Ovary (tissue), 9 donors: Measurements from ENCODE around the gene CFLAR. TPM values are rescaled to one million over a fixed set of nuclear protein-coding genes. Genes with fewer than 3 reads are reported as not detected.

Experiments used
- DNase-seq, 5 donors: peaks; one replicate each; pipeline ENCODE4 v3.0.0-alpha.2; 2019 to 2020
- H3K27ac ChIP-seq, 2 donors: fragments of 200-600 bp; one replicate each; pipeline versions ENCODE4 v1.5.1 to v1.8.0; 2019 to 2022
- H3K27me3 ChIP-seq: fragments of 200-600 bp; one replicate; pipeline ENCODE4 v1.8.0; 2022
- H3K36me3 ChIP-seq: fragments of 200-600 bp; sonication (generic); one replicate; pipeline ENCODE4 v1.5.1; 2019
- H3K4me1 ChIP-seq: one replicate; pipeline ENCODE4 v1.8.1; 2013; ENCODE audit warnings: mild to moderate bottlenecking, moderate library complexity; ENCODE audit not compliant: insufficient read depth
- H3K4me3 ChIP-seq: fragments of 200-600 bp; sonication (generic); one replicate; pipeline ENCODE4 v1.5.1; 2017
- H3K9me3 ChIP-seq, 2 donors: fragments of 200-600 bp in 1 of 2; sonication (generic) in 1 of 2; one replicate each; pipeline versions ENCODE4 v1.5.1 to v1.8.1; 2013 to 2019; ENCODE audit warnings: mild to moderate bottlenecking in 1 of 2, moderate library complexity in 1 of 2
- CTCF ChIP-seq, 3 donors: fragments of 450-650 bp in 2 of 3; fragments of 200-600 bp in 1 of 3; IDR thresholded peaks; one replicate each; pipeline versions ENCODE4 v1.5.1 to v1.8.0; 2016 to 2022; ENCODE audit warnings: antibody characterized with exemption in 3 of 3, mild to moderate bottlenecking in 1 of 3
- EP300 ChIP-seq: sonication (generic); formaldehyde crosslinking; IDR thresholded peaks from one replicate; pipeline ENCODE4 v1.6.1; 2017; ENCODE audit warnings: antibody characterized with exemption
- POLR2A ChIP-seq: fragments of 450-650 bp; IDR thresholded peaks from one replicate; pipeline ENCODE4 v1.6.1; 2017; ENCODE audit warnings: antibody characterized with exemption, mild to moderate bottlenecking, moderate library complexity
- WGBS, 3 donors: extraction: QIAGEN DNeasy Blood & Tissue Kit in 1 of 3; methylation state at CpG; one replicate each; pipeline versions ENCODE4 v1.1.5 to v1.1.7; 2013 to 2017; 5-methylcytosine and 5-hydroxymethylcytosine counted together
- intact Hi-C, 4 donors: fragments of 100-400 bp; cut with DNase I; formaldehyde crosslinking; loops; one replicate each; pipeline versions ENCODE4 v1.11.0 to v1.15.1; 2022 to 2023
- polyA plus RNA-seq, 2 donors: library from polyadenylated mRNA; stranded (reverse); fragments of 200-250 nt in 1 of 2; fragments of 350-450 nt in 1 of 2; fragmentation: Illumina TruSeq in 1 of 2; extraction: RNeasy Lipid Tissue Mini Kit (QIAGEN cat#74804) in 1 of 2; gene quantifications; one replicate each; pipeline ENCODE4 v1.2.3, GENCODE V29; 2013 to 2014
- small RNA-seq: library from RNA; depleted of rRNA; stranded (forward); fragments of <200 nt; gene quantifications from one replicate; pipeline ENCODE3, GENCODE V24; 2016
- total RNA-seq, 7 donors: library from RNA; depleted of rRNA in 2 of 7; stranded (reverse); fragments of >200 nt in 2 of 7; fragmentation: NEBNext Ultra II Directional in 3 of 7; extraction: Animal tissue kit (Norgen Biotek cat#: 25700) in 3 of 7; gene quantifications; one replicate each; pipeline versions ENCODE4 v1.1.0 to v1.2.4, GENCODE V29; 2016 to 2023
- donor health status: DM: no; HTN: no; CAD: no; lungs with moderate emphysema.
- donor health status: DM: no; HTN: no; CAD: no.
- donor health status: Bipolar disorder and iron deficiency.
- donor health status: DM: yes; HTN: yes; CAD: no.
- donor health status: DM: no; HTN: no; CAD: no.
- donor health status: DM: yes; HTN: yes; CAD: no.

The CFLAR gene
- total and polyA plus RNA-seq, 9 donors, result 26.7 to 111 (median 67.9) TPM

GRCh38 chr2:201219328-201220096 is 103.5 kb downstream of the CFLAR start:
- intact Hi-C loops, result no loop called here
- H3K9me3 ChIP-seq, result no peaks in the 10 kb centered on the region
- H3K27ac ChIP-seq, result no peak overlapping the region
- TF ChIP-seq EP300 (no peak), CTCF (IDR thresholded peaks at IDR 0.05) (no peak), POLR2A (no peak)
- no peak overlapping the region for H3K4me3 ChIP-seq
- H3K27me3 ChIP-seq, result no peaks in the 10 kb centered on the region
- no peaks in the 10 kb centered on the region for H3K36me3 ChIP-seq
- no peaks in the 10 kb centered on the region for H3K4me1 ChIP-seq
- no peak for DNase-seq
- WGBS, 3 donors, result 89 to 92% (median 91%) methylated on average over 5 of the region's 5 CpGs

- Histone ChIP-seq H3K4me1 (no peaks in the 10 kb centered on the region), H3K36me3 (no peaks in the 10 kb centered on the region), H3K27ac (no peak overlapping the region), H3K4me3 (no peak overlapping the region), H3K9me3 (no peaks in the 10 kb centered on the region), H3K27me3 (no peaks in the 10 kb centered on the region)
- DNase-seq, result no peak
- WGBS, 3 donors, result 33 to 44% (median 41%) methylated on average over 4 of the region's 4 CpGs
- intact Hi-C loops, result no loop called here
- TF ChIP-seq EP300 (no peak), POLR2A (no peak), CTCF (IDR thresholded peaks at IDR 0.05) (no peak)
These were observed 104.2 kb downstream of the CFLAR start for GRCh38 chr2:201220102-201220570.

- intact Hi-C loops, result no loop called here
These were observed 107.4 kb downstream of the CFLAR start for GRCh38 chr2:201223089-201224073.

More at GRCh38 chr2:201223089-201224073, 107.4 kb downstream of the CFLAR start:
- Histone ChIP-seq H3K27me3 (no peaks in the 10 kb centered on the region), H3K27ac (no peak overlapping the region), H3K4me1 (no peaks in the 10 kb centered on the region), H3K4me3 (no peak overlapping the region), H3K36me3 (no peaks in the 10 kb centered on the region), H3K9me3 (no peaks in the 10 kb centered on the region)
- no peak for TF ChIP-seq CTCF (IDR thresholded peaks at IDR 0.05)
- no peak for TF ChIP-seq EP300
- no peak for TF ChIP-seq POLR2A
- no peak for DNase-seq
- WGBS, 3 donors, result 38 to 56% (median 45%) methylated on average over 8 of the region's 8 CpGs

Small RNA genes within 50 kb of the gene (small RNA-seq; reads per million reads assigned to genes)
- gene AC007283.2 (not detected), gene MTND4LP13 (not detected), gene RNU6-1206P (not detected), gene RNU7-45P (not detected)

Other genes with a start within 250 kb of the CFLAR start
- 10 to 100 TPM; 19.1 to 50.9 (median 38.2) TPM for gene PPIL3, start 227.1 kb upstream of the CFLAR start, total RNA-seq
- 10 to 100 TPM; 38.4 to 64.7 TPM for gene PPIL3, start 227.1 kb upstream of the CFLAR start, polyA plus RNA-seq
- 10 to 100 TPM; 12.8 to 19.8 (median 16.4) TPM for gene NIF3L1, start 226.8 kb upstream of the CFLAR start, total RNA-seq
- gene NIF3L1, start 226.8 kb upstream of the CFLAR start, polyA plus RNA-seq, result 10 to 100 TPM; 22.4 to 29.6 TPM
- 10 to 100 TPM; 12.8 to 31.4 (median 29.0) TPM for gene ORC2, start 152.5 kb upstream of the CFLAR start, total RNA-seq
- 10 to 100 TPM in 1 of 2 donors, 1 to 10 TPM in 1; 9.8 to 20.5 TPM for gene ORC2, start 152.5 kb upstream of the CFLAR start, polyA plus RNA-seq
- gene HYCC2, start 44.5 kb upstream of the CFLAR start, total RNA-seq, result 10 to 100 TPM; 10.6 to 21.1 (median 18.1) TPM
- 1 to 10 TPM; 3.4 to 6.5 TPM for gene HYCC2, start 44.5 kb upstream of the CFLAR start, polyA plus RNA-seq
- gene NDUFB3, start 44.2 kb upstream of the CFLAR start, total RNA-seq, result 10 to 100 TPM; 20.5 to 50.6 (median 47.6) TPM
- 10 to 100 TPM; 34.7 to 52.5 TPM for gene NDUFB3, start 44.2 kb upstream of the CFLAR start, polyA plus RNA-seq
- gene CASP10, start 67.0 kb downstream of the CFLAR start, total RNA-seq, result 10 to 100 TPM in 1 of 7 donors, 1 to 10 TPM in 6; 2.1 to 19.0 (median 3.8) TPM
- 1 to 10 TPM; 2.4 to 7.8 TPM for gene CASP10, start 67.0 kb downstream of the CFLAR start, polyA plus RNA-seq
- 10 to 100 TPM in 5 of 7 donors, 1 to 10 TPM in 2; 8.4 to 17.0 (median 12.6) TPM for gene CASP8, start 144.4 kb downstream of the CFLAR start, total RNA-seq
- gene CASP8, start 144.4 kb downstream of the CFLAR start, polyA plus RNA-seq, result 10 to 100 TPM in 1 of 2 donors, 1 to 10 TPM in 1; 6.7 to 20.2 TPM
- 1 to 10 TPM in 3 of 7 donors, under 1 TPM in 3, not detected in 1; 0.37 to 4.4 (median 1.3) TPM for gene FLACC1, start 241.2 kb downstream of the CFLAR start, total RNA-seq
- gene FLACC1, start 241.2 kb downstream of the CFLAR start, polyA plus RNA-seq, result under 1 TPM; 0.30 to 0.78 TPM